Mammary epithelial cell (primary cell): ENCODE data around the gene PRR19.

Experiments used
- EZH2 ChIP-seq: IDR thresholded peaks from 2 replicates; pipeline ENCODE4 v1.6.1; 2012; ENCODE audit warnings: low read length, inconsistent platforms, borderline replicate concordance
- TF ChIP-seq, protein P1 (sequence below), 2 donors: IDR thresholded peaks in 1 of 2; conservative IDR thresholded peaks in 1 of 2; 2 replicates each; pipeline ENCODE4 v1.5.1; 2011 to 2012; ENCODE audit warnings: inconsistent platforms in 2 of 2, low read length in 2 of 2, mild to moderate bottlenecking in 2 of 2, control low read depth in 1 of 2, low read depth in 1 of 2; ENCODE audit not compliant: insufficient read depth in 1 of 2; ENCODE audit errors: extremely low read depth in 1 of 2

DNA sequence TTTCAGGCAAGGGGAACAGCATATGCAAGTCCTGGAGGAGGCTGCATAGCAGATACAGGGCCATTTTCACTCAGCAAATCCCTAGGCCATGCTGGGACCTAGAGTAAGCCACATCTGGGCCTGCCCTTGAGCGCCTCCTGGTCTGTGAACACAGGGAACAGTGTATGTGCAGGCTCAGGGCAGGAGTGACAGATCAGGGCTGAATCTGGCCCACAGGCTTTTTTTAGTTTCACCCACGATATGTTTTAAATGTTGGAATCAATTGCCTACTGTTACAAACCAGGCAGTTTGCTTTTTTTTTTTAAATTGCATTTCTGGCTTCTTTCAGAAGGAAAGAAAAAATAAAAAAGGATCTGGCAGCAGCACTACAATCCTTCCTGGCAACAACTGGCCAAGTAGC lies 9.7 kb downstream of the PRR19 start:
- TF ChIP-seq, protein P1, sequence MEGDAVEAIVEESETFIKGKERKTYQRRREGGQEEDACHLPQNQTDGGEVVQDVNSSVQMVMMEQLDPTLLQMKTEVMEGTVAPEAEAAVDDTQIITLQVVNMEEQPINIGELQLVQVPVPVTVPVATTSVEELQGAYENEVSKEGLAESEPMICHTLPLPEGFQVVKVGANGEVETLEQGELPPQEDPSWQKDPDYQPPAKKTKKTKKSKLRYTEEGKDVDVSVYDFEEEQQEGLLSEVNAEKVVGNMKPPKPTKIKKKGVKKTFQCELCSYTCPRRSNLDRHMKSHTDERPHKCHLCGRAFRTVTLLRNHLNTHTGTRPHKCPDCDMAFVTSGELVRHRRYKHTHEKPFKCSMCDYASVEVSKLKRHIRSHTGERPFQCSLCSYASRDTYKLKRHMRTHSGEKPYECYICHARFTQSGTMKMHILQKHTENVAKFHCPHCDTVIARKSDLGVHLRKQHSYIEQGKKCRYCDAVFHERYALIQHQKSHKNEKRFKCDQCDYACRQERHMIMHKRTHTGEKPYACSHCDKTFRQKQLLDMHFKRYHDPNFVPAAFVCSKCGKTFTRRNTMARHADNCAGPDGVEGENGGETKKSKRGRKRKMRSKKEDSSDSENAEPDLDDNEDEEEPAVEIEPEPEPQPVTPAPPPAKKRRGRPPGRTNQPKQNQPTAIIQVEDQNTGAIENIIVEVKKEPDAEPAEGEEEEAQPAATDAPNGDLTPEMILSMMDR (conservative IDR thresholded peaks at IDR 0.05 in 1 of 2, IDR thresholded peaks at IDR 0.05 in 1 of 2; ENCODE audit: extremely low read depth in 1 of 2, insufficient read depth in 1 of 2, low read depth in 1 of 2, low read length in 2 of 2) = peak; percentile 15 to 38
- no peak for TF ChIP-seq EZH2
